HL-60 (cell line): Measurements from ENCODE around the gene SH3D19.
"Not testable (repeated sequence)": the region's sequence is repeated elsewhere in the genome, so short reads cannot be mapped to it uniquely, and the experiment has no call there.

Experiments used
- DNase-seq, 2 experiments: peaks; one replicate each; pipeline ENCODE4 v3.0.0-alpha.2; 2010 to 2020; ENCODE audit warnings: low read depth in 1 of 2, low spot score in 1 of 2
- H3K27ac ChIP-seq: fragments of 250-450 bp; sonication (Bioruptor Pico); replicated peaks from 2 replicates; pipeline ENCODE4 v1.5.1; 2020; ENCODE audit warnings: mild to moderate bottlenecking, moderate library complexity
- H3K27me3 ChIP-seq: fragments of 250-450 bp; sonication (Bioruptor Pico); 2 replicates; pipeline ENCODE4 v1.5.1; 2021; ENCODE audit warnings: mild to moderate bottlenecking, moderate library complexity; ENCODE audit not compliant: insufficient read depth, poor library complexity, severe bottlenecking
- H3K4me3 ChIP-seq: replicated peaks from 2 replicates; pipeline ENCODE4 v1.5.1; 2011; ENCODE audit warnings: mild to moderate bottlenecking, control low read depth, low read length; ENCODE audit not compliant: insufficient read depth
- GABPA ChIP-seq: IDR thresholded peaks from 2 replicates; pipeline ENCODE4 v1.6.1; 2012; ENCODE audit warnings: low read depth
- POLR2AphosphoS5 ChIP-seq: IDR thresholded peaks from 2 replicates; pipeline ENCODE4 v1.6.1; 2012; ENCODE audit warnings: low read depth
- SPI1 ChIP-seq: IDR thresholded peaks from 2 replicates; pipeline ENCODE4 v1.6.1; 2012; ENCODE audit warnings: low read depth, mild to moderate bottlenecking, borderline replicate concordance
- TF ChIP-seq, protein P1 (sequence below): IDR thresholded peaks from one replicate; pipeline ENCODE4 v1.5.1; 2011; ENCODE audit warnings: low read length, control low read depth, inconsistent platforms; ENCODE audit not compliant: insufficient read depth
- TF ChIP-seq, protein P2 (sequence below): IDR thresholded peaks from 2 replicates; pipeline ENCODE4 v1.6.1; 2012; ENCODE audit warnings: low read depth; ENCODE audit not compliant: insufficient replicate concordance

SH3D19 gene

DNA sequence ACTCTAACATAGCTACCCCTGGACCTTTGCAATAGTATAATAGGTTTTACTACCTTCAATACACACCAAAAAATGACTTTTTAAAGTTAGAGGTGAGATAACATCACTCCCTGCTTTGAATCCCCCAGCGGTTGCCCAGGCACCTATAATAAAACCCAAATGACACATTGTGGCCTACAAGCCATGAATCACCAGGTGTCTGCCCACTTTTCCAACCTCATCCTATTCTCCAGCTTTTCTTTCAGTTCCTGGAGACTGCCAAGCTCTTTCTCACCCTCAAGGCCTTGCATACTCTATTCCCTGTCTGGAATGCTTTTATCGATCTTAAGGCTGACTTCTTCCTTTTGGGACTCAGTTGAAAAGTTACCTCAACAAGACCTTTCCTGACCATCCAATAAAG lies 64.9 kb downstream of the SH3D19 start:
- Histone ChIP-seq H3K27me3 (no peaks in the 10 kb centered on the region), H3K27ac (no peak overlapping the region), H3K4me3 (no peak overlapping the region)
- DNase-seq = no peak
- TF ChIP-seq SPI1 (no peak), POLR2AphosphoS5 (no peak), GABPA (no peak)
- TF ChIP-seq, protein P1, sequence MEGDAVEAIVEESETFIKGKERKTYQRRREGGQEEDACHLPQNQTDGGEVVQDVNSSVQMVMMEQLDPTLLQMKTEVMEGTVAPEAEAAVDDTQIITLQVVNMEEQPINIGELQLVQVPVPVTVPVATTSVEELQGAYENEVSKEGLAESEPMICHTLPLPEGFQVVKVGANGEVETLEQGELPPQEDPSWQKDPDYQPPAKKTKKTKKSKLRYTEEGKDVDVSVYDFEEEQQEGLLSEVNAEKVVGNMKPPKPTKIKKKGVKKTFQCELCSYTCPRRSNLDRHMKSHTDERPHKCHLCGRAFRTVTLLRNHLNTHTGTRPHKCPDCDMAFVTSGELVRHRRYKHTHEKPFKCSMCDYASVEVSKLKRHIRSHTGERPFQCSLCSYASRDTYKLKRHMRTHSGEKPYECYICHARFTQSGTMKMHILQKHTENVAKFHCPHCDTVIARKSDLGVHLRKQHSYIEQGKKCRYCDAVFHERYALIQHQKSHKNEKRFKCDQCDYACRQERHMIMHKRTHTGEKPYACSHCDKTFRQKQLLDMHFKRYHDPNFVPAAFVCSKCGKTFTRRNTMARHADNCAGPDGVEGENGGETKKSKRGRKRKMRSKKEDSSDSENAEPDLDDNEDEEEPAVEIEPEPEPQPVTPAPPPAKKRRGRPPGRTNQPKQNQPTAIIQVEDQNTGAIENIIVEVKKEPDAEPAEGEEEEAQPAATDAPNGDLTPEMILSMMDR = no peak
- TF ChIP-seq, protein P2, sequence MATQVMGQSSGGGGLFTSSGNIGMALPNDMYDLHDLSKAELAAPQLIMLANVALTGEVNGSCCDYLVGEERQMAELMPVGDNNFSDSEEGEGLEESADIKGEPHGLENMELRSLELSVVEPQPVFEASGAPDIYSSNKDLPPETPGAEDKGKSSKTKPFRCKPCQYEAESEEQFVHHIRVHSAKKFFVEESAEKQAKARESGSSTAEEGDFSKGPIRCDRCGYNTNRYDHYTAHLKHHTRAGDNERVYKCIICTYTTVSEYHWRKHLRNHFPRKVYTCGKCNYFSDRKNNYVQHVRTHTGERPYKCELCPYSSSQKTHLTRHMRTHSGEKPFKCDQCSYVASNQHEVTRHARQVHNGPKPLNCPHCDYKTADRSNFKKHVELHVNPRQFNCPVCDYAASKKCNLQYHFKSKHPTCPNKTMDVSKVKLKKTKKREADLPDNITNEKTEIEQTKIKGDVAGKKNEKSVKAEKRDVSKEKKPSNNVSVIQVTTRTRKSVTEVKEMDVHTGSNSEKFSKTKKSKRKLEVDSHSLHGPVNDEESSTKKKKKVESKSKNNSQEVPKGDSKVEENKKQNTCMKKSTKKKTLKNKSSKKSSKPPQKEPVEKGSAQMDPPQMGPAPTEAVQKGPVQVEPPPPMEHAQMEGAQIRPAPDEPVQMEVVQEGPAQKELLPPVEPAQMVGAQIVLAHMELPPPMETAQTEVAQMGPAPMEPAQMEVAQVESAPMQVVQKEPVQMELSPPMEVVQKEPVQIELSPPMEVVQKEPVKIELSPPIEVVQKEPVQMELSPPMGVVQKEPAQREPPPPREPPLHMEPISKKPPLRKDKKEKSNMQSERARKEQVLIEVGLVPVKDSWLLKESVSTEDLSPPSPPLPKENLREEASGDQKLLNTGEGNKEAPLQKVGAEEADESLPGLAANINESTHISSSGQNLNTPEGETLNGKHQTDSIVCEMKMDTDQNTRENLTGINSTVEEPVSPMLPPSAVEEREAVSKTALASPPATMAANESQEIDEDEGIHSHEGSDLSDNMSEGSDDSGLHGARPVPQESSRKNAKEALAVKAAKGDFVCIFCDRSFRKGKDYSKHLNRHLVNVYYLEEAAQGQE = no peak

DNA sequence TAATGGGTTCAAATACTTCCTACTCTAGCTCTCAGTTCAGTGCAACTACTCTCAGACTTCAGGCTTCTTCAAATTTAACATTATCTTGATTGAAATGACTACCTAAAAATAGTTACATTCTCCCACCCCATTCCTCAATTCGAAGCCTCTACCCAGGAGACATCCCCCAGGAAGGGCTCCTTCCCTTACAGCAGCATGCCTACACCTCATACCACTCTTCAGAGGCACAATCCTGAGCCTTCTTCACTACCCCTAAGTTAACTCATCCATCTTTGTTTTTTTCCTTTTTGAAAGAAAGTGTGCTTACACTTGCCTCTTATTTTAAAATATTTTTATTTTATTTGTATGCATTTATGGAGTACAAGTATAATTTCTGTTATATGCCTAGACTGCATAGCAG lies 65.7 kb downstream of the SH3D19 start:
- Histone ChIP-seq H3K27me3 (no peaks in the 10 kb centered on the region), H3K4me3 (no peak overlapping the region), H3K27ac (no peak overlapping the region)
- DNase-seq = no peak
- TF ChIP-seq SPI1 = no peak
- TF ChIP-seq, protein P1 = no peak
- TF ChIP-seq POLR2AphosphoS5 = no peak
- TF ChIP-seq, protein P2 = no peak
- TF ChIP-seq GABPA = no peak

DNA sequence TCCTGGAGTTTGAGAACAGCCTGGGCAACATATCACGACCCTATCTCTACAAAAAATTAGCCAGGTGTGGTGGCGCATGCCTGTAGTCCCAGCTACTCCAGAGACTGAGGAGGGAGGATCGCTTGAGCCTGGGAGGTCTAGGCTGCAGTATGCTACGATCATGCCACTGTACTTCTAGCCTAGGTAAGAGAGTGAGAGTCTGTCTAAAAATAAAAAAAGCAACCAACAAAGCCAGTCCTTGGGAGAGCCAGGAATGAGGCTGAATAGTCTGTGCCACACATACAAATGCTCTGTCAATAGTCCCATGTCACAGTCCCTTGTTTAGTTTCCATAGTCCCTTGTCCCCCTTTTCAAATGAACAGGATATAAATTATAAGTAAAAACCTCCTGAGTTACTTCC lies 67.7 kb downstream of the SH3D19 start:
- no peak for DNase-seq
- H3K4me3 ChIP-seq = no peak overlapping the region
- no peak overlapping the region for H3K27ac ChIP-seq
- H3K27me3 ChIP-seq = no peaks in the 10 kb centered on the region
- TF ChIP-seq, protein P1 = no peak

DNA sequence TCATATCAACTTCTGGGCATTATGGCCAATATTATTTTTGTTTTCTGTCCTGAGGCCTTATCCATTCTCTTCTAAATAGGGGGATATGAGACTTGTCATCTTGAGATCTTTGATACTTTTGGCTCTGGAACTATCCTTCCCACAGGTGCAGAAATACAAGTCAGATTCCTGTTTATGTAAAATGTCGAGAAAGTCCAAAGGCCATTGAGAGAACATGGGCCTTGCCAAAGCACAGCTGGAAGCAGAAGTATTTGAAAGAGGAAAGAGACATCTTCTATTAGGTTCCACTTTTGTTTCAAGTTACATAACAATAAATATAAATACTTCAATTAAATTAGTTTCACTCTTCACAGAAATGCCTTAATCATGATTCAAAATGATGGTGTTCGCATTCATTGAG lies 69.3 kb downstream of the SH3D19 start:
- DNase-seq = no peak
- Histone ChIP-seq H3K4me3 (no peak overlapping the region), H3K27ac (no peak overlapping the region), H3K27me3 (no peaks in the 10 kb centered on the region)
- TF ChIP-seq, protein P2 = no peak
- no peak for TF ChIP-seq GABPA
- no peak for TF ChIP-seq POLR2AphosphoS5
- TF ChIP-seq, protein P1 = no peak
- TF ChIP-seq SPI1 = no peak

DNA sequence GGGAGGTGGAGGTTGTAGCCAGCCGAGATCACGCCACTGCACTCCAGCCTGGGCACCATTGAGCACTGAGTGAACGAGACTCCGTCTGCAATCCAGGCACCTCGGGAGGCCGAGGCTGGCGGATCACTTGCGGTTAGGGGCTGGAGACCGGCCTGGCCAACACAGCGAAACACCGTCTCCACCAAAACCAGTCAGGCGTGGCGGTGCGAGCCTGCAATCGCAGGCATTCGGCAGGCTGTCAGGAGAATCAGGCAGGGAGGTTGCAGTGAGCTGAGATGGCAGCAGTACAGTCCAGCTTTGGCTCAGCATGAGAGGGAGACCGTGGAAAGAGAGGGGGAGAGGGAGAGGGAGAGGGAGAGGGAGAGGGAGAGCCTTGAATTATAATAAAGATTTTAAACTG lies 69.7 kb downstream of the SH3D19 start:
- H3K27ac ChIP-seq, DNase-seq, H3K4me3 ChIP-seq, H3K27me3 ChIP-seq: not testable (repeated sequence)
